ENCODE results near the gene GDF3.

The GDF3 gene

GRCh38 chr12:7666595-7666994 is 29.0 kb downstream of the GDF3 start:
- DNase-seq, result no peak

- DNase-seq, result no peak
Measured at GRCh38 chr12:7661741-7662140, 33.8 kb downstream of the GDF3 start.

- no peak for DNase-seq
Measured at GRCh38 chr12:7656121-7656520, 39.5 kb downstream of the GDF3 start.

- DNase-seq, result no peak
Measured at GRCh38 chr12:7650091-7650490, 45.5 kb downstream of the GDF3 start.

GRCh38 chr12:7647071-7647470 is 48.5 kb downstream of the GDF3 start:
- no peak for DNase-seq

GRCh38 chr12:7646178-7646475 is 49.4 kb downstream of the GDF3 start:
- DNase-seq, result no peak

- DNase-seq, result peak; percentile 48
Measured at GRCh38 chr12:7645395-7646177, 50.0 kb downstream of the GDF3 start.

GRCh38 chr12:7642876-7643309 is 52.7 kb downstream of the GDF3 start:
- DNase-seq, result peak; percentile 55

GRCh38 chr12:7642287-7642686 is 53.3 kb downstream of the GDF3 start:
- DNase-seq, result no peak

- DNase-seq, result peak; percentile 48
Measured at GRCh38 chr12:7640123-7640995, 55.2 kb downstream of the GDF3 start.
